GM21717 (cell line): ENCODE results near the gene FBXO48.

Experiments
- ATAC-seq: cut with Tn5 transposase; IDR thresholded peaks from one replicate; pipeline ENCODE4 v1.9.1; 2021; ENCODE audit warnings: mild to moderate bottlenecking, moderate library complexity; ENCODE audit not compliant: unreplicated experiment

FBXO48 gene

GRCh38 chr2:68414876-68415275 is 52.2 kb downstream of the FBXO48 start:
- ATAC-seq, result no peak

DNA sequence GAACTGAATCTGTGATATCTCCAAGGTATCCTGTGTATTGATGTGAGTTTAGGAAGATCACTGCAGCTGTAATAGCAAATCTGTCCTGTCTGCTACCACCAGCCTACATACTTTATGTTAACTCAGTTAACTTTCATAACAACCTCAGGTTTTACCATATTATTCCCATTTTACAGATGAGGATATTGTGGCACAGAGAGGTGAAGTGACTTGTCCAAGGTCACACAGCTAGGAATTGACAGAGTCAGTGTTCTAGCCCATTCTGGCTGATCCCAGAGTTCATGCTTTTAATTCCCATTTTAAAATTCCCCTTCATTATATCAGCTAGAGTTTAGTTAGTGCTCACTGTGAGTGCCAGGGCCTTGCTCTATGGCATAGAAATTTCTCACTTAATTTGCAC is 52.6 kb downstream of the FBXO48 start:
- no peak for ATAC-seq

DNA sequence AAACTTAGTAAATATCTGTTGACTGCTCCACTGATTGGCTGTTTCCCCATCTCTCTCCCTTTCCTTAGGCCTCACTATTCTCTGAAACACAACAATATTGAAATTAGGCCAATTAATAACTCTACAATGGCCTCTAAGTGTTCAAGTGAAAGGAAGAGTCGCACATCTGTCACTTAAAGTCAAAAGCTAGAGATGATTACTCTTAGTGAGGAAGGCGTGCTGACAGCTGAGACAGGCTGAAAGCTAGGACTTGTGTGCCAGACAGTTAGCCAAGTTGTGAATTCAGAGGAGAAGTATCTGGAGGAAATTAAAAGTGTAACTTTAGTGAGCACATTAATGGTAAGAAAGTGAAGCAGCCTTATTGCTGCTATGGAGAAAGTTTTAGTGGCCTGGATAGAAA is 53.6 kb downstream of the FBXO48 start:
- no peak for ATAC-seq

GRCh38 chr2:68412127-68412819 is 54.8 kb downstream of the FBXO48 start:
- peak; percentile 50 for ATAC-seq

DNA sequence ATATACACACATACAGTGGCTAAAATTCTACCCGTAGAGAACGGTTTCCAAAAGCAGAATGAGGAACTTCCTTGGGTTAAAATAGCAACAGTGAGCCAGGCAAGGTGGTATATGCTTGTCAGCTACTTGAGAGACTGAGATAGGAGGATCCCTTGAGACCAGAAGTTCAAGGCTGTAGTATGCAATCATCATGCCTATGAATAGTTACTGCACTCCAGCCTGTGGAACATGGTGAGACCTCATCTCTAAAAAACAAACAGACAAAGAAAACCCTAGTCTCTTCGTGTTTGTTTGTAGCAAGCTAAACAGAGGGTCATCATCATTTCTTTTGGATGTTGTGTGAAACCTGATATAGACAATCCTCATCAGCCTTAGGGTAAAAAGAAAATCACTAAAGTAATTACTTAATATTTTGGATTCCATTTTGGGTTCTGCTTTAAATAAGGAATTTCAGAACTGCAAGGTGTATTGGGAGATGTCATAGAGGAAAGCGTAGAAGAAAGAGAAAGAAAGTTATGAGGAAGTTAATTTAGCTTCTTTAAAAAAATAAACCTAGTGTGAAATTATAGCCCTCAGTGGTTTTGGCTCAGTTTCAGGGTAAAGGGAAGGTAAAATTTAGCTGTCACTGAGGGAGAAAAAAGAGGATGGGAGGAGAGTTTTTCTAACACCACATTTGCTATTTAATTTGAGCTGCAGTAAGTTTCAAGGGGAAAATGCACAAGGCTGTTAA is 55.5 kb downstream of the FBXO48 start:
- peak; percentile 91 for ATAC-seq
